Type B pancreatic cell (in vitro differentiated cells): ENCODE data around the gene SLC66A2. TPM values are rescaled to one million over a fixed set of nuclear protein-coding genes. Genes with fewer than 3 reads are reported as not detected.
"Not testable (repeated sequence)": the region's sequence is repeated elsewhere in the genome, so short reads cannot be mapped to it uniquely, and the experiment has no call there.

Experiments used
- DNase-seq: peaks from one replicate; pipeline ENCODE4 v3.0.0; 2021; ENCODE audit warnings: mixed read lengths; ENCODE audit not compliant: unreplicated experiment; ENCODE audit errors: extremely low spot score
- H3K27ac Mint-ChIP-seq: 2 replicates; pipeline ENCODE4 v1.8.0; 2021; ENCODE audit warnings: mild to moderate bottlenecking, mixed read lengths
- H3K27me3 Mint-ChIP-seq: 2 replicates; pipeline ENCODE4 v1.8.0; 2021; ENCODE audit warnings: mixed read lengths
- H3K36me3 Mint-ChIP-seq: 2 replicates; pipeline ENCODE4 v1.8.0; 2021; ENCODE audit warnings: mixed read lengths
- H3K4me1 Mint-ChIP-seq: one replicate; pipeline ENCODE4 v1.8.0; 2021; ENCODE audit warnings: mixed read lengths; ENCODE audit not compliant: unreplicated experiment
- H3K4me3 Mint-ChIP-seq: 2 replicates; pipeline ENCODE4 v1.8.0; 2021; ENCODE audit warnings: mild to moderate bottlenecking, mixed read lengths
- H3K9me3 Mint-ChIP-seq: 2 replicates; pipeline ENCODE4 v1.8.0; 2021; ENCODE audit warnings: mixed read lengths
- total RNA-seq: library from RNA; stranded (reverse); gene quantifications from 2 replicates; pipeline ENCODE4 v1.2.1, GENCODE V29; 2021; ENCODE audit warnings: low replicate concordance
- TF ChIP-seq, protein P1 (sequence below): fragments of 200-600 bp; sonication (generic); conservative IDR thresholded peaks from 2 replicates; pipeline ENCODE4 v1.5.0; 2021; ENCODE audit warnings: antibody characterized with exemption, mild to moderate bottlenecking

The SLC66A2 gene
- total RNA-seq, 1 donor from 2014 or later = 39.7 TPM

DNA sequence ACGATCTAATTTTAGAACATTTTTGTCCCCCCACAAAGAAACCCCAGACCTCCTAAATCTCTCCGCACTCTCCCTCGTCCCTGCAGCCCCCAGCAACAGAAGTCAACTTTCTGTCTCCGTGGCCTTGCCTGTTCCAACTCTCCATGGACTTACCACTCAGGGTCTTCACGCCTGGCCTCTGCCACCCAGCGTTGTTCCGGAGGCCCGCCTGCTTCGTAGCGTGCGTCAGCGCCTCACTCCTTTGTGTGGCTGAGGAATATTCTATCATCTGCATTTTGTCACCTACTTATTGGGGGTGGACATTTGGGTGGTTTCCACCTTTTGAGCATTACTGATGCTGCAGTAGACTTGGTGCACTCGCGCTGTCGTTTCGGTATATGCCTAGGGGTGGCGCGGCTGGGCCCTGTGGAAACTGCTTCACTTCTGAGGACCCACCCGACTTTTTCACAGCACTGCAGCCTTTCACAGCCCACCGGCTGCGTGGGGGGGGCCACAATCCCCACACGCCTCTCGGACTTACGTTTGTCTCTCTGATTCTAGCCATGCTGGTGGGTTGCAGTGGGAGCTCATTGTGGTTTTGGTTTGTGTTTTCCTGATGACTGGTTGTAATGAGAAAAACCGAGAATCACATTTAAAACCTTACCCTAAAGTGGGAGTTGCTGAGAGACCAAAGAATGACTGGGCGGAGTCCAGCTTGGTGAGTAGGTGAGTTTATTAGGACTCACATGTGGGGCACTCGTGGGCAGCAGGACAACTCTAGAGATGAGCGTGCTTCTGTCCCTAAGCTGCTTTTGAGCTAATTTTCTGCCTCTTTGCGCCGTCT is 11.6 kb upstream of the SLC66A2 start:
- H3K4me1 Mint-ChIP-seq = peaks cover 19% of the 10 kb centered on the region
- H3K27ac Mint-ChIP-seq = peak overlapping the region; percentile 96
- DNase-seq = no peak
- H3K27me3 Mint-ChIP-seq = peaks cover 4% of the 10 kb centered on the region
- peak overlapping the region; percentile 74 for H3K4me3 Mint-ChIP-seq
- TF ChIP-seq, protein P1, sequence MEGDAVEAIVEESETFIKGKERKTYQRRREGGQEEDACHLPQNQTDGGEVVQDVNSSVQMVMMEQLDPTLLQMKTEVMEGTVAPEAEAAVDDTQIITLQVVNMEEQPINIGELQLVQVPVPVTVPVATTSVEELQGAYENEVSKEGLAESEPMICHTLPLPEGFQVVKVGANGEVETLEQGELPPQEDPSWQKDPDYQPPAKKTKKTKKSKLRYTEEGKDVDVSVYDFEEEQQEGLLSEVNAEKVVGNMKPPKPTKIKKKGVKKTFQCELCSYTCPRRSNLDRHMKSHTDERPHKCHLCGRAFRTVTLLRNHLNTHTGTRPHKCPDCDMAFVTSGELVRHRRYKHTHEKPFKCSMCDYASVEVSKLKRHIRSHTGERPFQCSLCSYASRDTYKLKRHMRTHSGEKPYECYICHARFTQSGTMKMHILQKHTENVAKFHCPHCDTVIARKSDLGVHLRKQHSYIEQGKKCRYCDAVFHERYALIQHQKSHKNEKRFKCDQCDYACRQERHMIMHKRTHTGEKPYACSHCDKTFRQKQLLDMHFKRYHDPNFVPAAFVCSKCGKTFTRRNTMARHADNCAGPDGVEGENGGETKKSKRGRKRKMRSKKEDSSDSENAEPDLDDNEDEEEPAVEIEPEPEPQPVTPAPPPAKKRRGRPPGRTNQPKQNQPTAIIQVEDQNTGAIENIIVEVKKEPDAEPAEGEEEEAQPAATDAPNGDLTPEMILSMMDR = no peak
- H3K36me3 Mint-ChIP-seq = no peaks in the 10 kb centered on the region
- H3K9me3 Mint-ChIP-seq = no peaks in the 10 kb centered on the region

DNA sequence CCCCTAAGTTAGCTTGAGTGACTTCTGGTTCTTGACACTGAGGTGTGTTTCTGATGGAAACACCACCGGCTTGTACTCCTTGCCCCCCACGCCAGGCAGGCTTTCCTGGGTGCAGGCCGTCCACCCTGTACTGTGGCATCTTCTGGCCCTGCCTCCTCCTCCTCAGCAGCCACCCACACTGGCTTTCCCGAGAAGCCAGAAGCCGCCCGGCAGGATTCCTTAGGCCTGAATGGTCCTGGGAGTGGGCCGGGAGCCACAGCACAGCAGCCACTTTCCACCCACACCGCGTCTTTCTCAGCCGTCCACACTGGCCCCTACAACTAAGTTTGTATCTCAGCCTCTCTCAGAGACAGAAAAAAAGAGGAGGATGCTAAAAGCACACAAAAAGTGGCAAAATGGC is 10.9 kb upstream of the SLC66A2 start:
- no peak for DNase-seq
- Mint-ChIP-seq H3K9me3 (no peaks in the 10 kb centered on the region), H3K4me3 (peak overlapping the region; percentile 32), H3K36me3 (no peaks in the 10 kb centered on the region), H3K4me1 (peaks cover 19% of the 10 kb centered on the region), H3K27ac (peak overlapping the region; percentile 96), H3K27me3 (peaks cover 4% of the 10 kb centered on the region)
- TF ChIP-seq, protein P1 = no peak

DNA sequence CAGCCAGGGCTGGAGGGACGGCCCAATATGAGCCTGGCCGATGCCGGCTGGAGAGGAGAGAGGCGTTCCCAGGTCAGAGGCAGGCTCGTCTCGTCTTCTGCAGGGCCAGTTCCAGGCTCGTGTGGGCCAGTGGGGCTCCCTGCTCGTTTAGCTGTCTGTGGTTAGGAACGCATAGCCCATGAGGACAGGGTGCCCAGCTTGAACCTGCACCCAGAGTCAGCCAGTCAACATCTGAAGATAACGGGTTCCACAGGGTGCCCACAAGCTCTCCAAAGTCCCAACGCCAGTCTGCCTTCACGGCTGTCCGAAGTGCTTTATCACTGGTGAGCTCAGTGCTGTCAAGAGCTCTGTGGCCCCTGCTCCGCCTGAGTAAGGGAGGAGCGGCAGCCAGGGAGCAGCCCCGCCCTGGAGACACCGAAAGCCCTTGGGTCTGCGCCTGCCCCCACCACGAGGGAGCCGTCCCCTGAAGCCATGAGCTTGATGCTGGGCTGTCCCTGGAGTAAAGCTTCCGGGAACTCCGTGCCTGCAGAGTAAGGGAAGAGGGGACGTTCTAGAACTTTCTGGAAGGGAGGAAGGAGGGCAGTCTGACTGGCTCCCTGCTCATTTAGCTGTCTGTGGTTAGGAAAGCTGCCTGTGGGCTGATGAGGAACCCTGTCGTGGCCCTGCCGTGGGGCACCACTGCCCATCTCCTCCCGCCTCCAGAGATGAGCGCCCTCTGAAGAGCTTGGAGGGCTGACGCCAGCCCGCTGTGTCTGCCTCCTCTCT is 10.3 kb upstream of the SLC66A2 start:
- TF ChIP-seq, protein P1 = no peak
- no peaks in the 10 kb centered on the region for H3K36me3 Mint-ChIP-seq
- peak overlapping the region; percentile 20 for H3K4me3 Mint-ChIP-seq
- no peak for DNase-seq
- H3K27ac Mint-ChIP-seq = peak overlapping the region; percentile 96
- H3K27me3 Mint-ChIP-seq = peaks cover 4% of the 10 kb centered on the region
- peaks cover 19% of the 10 kb centered on the region for H3K4me1 Mint-ChIP-seq
- no peaks in the 10 kb centered on the region for H3K9me3 Mint-ChIP-seq

DNA sequence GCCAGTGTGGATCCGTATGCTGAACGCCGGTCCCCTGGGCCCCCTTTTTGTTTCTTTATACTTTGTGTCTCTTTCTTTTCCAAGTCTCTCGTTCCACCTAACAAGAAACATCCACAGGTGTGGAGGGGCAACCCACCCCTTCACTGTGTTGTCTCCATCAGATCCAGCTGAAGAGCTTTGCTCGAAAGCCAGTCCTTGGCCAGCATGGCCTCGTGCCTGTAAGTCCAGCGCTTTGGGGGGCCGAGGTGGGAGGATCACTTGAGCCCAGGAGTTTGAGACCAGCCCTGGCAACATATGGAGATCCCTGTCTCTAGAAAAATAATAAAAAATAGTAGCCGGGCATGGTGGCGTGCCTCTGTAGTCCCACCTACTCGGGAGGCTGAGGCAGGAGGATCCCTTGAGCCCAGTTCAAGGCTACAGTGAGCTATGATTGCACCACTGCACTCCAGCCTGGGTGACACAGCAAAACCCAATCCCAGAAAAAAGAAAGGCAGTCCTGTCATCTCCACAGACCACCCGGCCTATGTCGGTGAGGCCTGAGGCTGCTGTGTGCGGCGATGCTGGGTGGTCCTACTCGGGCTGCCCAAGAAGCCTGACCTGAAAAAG is 9.6 kb upstream of the SLC66A2 start:
- Mint-ChIP-seq H3K4me3 (peak overlapping the region; percentile 73), H3K27me3 (peaks cover 4% of the 10 kb centered on the region), H3K4me1 (peaks cover 19% of the 10 kb centered on the region), H3K36me3 (no peaks in the 10 kb centered on the region), H3K27ac (peak overlapping the region; percentile 97), H3K9me3 (no peaks in the 10 kb centered on the region)
- TF ChIP-seq, protein P1 = no peak
- no peak for DNase-seq

DNA sequence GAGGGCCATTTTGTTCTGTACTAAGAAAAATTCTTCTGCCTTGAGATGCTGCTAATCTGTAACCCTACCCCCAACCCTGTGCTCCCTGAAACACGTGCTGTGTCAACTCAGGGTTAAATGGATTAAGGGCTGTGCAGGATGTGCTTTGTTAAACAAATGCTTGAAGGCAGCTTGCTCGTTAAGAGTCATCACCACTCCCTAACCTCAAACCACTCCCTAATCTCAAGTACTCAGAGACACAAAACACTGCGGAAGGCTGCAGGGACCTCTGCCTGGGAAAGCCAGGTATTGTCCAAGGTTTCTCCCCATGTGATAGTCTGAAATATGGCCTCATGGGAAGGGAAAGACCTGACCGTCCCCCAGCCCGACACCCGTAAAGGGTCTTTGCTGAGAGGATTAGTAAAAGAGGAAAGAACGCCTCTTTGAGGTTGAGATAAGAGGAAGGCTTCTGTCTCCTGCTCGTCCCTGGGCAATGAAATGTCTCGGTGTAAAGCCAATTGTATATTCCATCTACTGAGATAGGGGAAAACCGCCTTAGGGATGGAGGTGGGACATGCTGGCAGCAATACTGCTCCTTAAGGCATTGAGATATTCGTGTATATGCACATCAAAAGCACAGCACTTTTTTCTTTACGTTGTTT is 8.8 kb upstream of the SLC66A2 start:
- not testable (repeated sequence) for H3K27me3 Mint-ChIP-seq, H3K9me3 Mint-ChIP-seq, DNase-seq, H3K36me3 Mint-ChIP-seq
- Mint-ChIP-seq H3K4me3 (peak overlapping the region; percentile 73), H3K4me1 (peaks cover 14% of the 10 kb centered on the region), H3K27ac (peak overlapping the region; percentile 97)
